Measurements from ENCODE around the gene CYP2S1. TPM values are rescaled to one million over a fixed set of nuclear protein-coding genes. Genes with fewer than 3 reads are reported as not detected.

The CYP2S1 gene
- polyA plus RNA-seq, 3 donors = 0.51 to 0.54 (median 0.53) TPM

DNA sequence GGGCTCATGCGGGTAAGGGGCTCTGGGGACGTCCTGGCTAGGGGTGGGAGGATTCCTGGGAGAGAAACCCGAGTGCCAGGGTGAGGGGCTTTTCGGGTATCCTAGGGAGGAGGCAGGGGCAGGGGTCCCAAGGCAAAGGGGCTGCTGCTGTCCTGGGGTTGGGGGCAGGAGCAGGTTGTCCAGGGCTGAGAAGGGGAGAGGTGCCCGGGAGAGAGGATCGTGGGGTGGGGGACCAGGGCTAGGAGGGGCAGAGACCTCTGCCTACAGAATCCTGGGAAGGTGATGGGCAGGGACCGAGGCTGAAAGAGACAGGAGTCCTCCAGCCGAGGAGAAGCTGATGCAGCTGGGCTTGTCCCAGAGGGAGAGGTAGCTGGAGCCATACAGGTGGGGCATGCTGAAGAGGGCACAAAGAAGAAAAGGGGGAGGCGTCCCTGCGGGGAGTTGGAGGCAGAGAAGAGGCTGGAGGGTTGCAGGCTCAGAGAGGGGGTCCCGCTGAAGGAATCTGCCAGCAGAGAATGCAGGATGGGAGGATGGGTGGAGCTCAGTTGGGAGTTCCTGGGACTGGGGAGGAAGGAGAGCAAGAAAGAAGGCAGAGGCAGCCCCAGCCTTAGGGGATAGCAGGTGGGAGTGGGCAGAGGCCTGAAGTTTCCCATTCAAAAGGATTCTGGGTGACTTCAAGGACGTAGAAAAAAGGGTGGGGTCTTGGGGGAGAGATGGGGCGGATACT lies 574 bp downstream of the CYP2S1 start:
- DNase-seq (ENCODE audit: low read depth in 3 of 3, low spot score in 2 of 3) = no peak

- no peak for DNase-seq (ENCODE audit: low read depth in 3 of 3, low spot score in 2 of 3)
Observed at GRCh38 chr19:41194157-41194552, 1.1 kb downstream of the CYP2S1 start.

- DNase-seq (ENCODE audit: low read depth in 3 of 3, low spot score in 2 of 3) = no peak
Observed at GRCh38 chr19:41195675-41196497, 2.9 kb downstream of the CYP2S1 start.

DNA sequence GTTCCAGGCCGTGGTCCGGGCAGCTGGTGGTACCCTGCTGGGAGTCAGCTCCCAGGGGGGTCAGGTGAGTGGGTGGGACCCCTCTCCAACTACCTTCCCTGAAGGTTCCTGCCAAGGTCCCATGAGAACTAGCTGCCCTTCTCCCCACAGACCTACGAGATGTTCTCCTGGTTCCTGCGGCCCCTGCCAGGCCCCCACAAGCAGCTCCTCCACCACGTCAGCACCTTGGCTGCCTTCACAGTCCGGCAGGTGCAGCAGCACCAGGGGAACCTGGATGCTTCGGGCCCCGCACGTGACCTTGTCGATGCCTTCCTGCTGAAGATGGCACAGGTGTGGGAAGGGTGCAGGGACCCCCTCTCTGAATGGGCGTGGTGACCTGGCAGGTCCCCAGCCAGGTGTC lies 5.5 kb downstream of the CYP2S1 start:
- no peak for DNase-seq (ENCODE audit: low read depth in 3 of 3, low spot score in 2 of 3)

GRCh38 chr19:41203371-41203770 lies 10.4 kb downstream of the CYP2S1 start:
- no peak for DNase-seq (ENCODE audit: low read depth in 3 of 3, low spot score in 2 of 3)

GRCh38 chr19:41204338-41204737 lies 11.3 kb downstream of the CYP2S1 start:
- peak; percentile 60 to 82 (median 68) for DNase-seq (ENCODE audit: low read depth in 3 of 3, low spot score in 2 of 3)

DNA sequence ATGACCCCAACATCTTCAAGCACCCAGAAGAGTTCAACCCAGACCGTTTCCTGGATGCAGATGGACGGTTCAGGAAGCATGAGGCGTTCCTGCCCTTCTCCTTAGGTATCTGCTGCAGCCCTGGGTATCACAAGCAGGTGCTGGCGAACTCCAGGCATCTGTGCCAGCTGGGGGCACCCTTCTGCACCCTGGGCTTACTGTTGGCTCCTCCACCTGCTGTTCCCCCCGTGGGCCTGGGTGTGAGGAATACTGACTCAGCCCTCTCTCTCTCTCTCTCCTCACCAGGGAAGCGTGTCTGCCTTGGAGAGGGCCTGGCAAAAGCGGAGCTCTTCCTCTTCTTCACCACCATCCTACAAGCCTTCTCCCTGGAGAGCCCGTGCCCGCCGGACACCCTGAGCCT lies 13.0 kb downstream of the CYP2S1 start:
- DNase-seq (ENCODE audit: low read depth in 3 of 3, low spot score in 2 of 3) = no peak

- no peak for DNase-seq (ENCODE audit: low read depth in 3 of 3, low spot score in 2 of 3)
Observed at GRCh38 chr19:41206456-41206855, 13.4 kb downstream of the CYP2S1 start.

- no peak for DNase-seq (ENCODE audit: low read depth in 3 of 3, low spot score in 2 of 3)
Observed at GRCh38 chr19:41206926-41207750, 14.1 kb downstream of the CYP2S1 start.

DNA sequence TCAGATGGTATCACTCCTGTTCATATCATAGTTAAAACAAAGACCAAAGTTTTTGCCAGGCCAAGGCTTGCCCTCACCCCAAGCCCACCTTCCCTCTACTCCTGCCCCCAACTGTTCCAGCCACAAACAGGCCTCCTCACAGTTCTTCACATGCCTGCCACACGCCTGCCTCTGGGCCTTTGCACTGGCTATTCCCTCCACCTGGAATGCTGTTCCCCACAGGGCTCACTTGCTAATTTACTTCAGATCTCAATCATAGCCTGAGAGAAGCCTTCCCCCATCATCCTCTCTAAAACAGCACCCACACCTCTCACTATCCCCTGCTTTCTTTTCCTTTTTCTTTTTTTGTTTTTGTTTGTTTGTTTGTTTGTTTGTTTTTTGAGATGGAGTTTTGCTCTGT lies 21.1 kb downstream of the CYP2S1 start:
- DNase-seq (ENCODE audit: low read depth in 3 of 3, low spot score in 2 of 3) = no peak

DNA sequence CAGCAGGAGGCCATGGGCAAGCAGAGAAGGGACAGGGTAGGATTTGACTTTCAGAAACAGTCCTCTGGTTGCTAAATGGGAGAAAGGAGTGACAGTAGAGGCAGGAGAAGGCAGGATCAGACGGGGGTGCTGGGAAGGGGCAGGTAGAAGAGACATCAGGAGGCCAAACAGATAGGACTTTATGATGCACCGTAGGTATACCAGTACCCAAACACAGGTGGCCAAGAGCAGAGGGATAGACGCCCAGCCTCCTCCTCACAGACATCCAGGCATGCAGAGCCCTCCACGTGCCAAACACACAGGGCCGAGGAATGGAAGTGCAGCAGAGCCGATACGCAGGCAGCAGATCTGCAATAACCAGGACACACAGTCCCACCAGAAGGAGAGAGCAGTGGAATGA lies 24.7 kb downstream of the CYP2S1 start:
- no peak for DNase-seq (ENCODE audit: low read depth in 3 of 3, low spot score in 2 of 3)

DNA sequence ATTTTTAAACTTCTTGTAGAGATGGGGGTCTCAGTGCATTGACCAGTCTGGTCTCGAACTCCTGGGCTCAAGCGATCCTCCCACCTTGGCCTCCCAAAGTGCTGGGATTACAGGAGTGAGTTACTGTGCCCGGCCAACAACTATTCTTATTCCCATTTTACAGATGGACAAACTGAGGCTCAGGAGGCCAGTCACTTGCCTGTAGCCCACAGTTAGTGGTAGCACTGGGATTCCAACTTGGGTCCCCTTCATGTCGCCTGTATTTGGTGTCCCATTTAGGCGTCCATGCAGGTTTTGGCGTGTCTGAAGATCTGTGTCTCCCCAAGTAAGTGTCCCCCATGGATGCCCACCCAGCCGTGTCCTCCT lies 25.2 kb downstream of the CYP2S1 start:
- no peak for DNase-seq (ENCODE audit: low read depth in 3 of 3, low spot score in 2 of 3)

DNA sequence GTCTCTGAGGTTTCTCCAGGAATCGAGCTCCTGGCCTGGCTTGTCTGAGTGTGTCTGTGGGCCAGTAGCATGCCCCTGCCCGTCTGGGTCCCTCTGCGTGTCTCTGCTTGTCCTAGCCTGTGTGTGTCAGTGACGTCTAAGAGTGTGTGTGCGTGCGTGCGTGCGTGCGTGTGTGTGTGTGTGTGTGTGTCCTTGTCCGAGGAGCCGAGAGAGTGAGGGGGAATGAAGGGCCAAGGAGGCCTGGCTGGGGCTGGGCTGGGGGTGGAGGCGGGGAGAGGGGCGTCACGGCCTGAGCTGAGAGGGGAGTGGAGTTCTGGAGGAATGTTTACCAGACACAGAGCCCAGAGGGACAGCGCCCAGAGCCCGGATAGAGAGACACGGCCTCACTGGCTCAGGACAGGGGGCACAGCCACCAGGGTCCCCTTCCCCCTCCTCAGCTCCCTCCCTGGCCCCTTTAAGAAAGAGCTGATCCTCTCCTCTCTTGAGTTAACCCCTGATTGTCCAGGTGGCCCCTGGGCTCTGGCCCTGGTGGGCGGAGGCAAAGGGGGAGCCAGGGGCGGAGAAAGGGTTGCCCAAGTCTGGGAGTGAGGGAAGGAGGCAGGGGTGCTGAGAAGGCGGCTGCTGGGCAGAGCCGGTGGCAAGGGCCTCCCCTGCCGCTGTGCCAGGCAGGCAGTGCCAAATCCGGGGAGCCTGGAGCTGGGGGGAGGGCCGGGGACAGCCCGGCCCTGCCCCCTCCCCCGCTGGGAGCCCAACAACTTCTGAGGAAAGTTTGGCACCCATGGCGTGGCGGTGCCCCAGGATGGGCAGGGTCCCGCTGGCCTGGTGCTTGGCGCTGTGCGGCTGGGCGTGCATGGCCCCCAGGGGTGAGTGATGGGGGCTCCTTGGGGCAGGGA lies 25.8 kb downstream of the CYP2S1 start, which contains the start of gene AXL:
Gene AXL, plus strand, starts transcription at position 609 of the 893 bp plus-strand sequence. Its CDS starts 170 bp downstream, at position 779.
- peak; percentile 48 to 68 (median 57) for DNase-seq (ENCODE audit: low read depth in 3 of 3, low spot score in 2 of 3)

GRCh38 chr19:41219924-41220567 lies 27.0 kb downstream of the CYP2S1 start:
- DNase-seq (ENCODE audit: low read depth in 3 of 3, low spot score in 2 of 3) = no peak

- DNase-seq (ENCODE audit: low read depth in 3 of 3, low spot score in 2 of 3) = no peak
Observed at GRCh38 chr19:41220811-41221210, 27.8 kb downstream of the CYP2S1 start.

GRCh38 chr19:41221514-41222205 lies 28.6 kb downstream of the CYP2S1 start:
- DNase-seq (ENCODE audit: low read depth in 3 of 3, low spot score in 2 of 3) = no peak

DNA sequence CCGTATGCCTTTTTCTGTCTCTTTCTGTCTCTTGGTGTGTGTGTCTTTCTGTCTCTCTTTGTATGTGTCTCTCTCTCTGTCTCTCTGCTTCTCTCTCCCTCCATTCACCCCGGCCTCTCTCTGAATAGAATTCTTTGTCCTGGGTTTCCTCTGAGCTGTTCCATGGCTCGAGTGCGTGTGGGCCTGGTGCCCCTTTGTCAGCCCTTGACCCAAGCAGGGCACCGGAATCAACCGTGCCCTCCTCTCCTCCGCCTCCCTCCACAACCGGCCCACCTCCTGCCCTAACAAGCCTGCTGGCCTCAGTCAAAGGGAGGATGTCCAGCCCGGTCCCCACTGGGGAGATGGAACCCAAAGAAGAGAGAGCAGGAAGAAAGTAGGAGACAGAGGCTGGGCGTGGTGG lies 29.2 kb downstream of the CYP2S1 start:
- DNase-seq (ENCODE audit: low read depth in 3 of 3, low spot score in 2 of 3) = no peak

- no peak for DNase-seq (ENCODE audit: low read depth in 3 of 3, low spot score in 2 of 3)
Observed at GRCh38 chr19:41223431-41224234, 30.6 kb downstream of the CYP2S1 start.

All from right renal cortex interstitium (tissue), 3 donors.